Measurements from ENCODE around the gene ADGRG7. TPM values are rescaled to one million over a fixed set of nuclear protein-coding genes. Genes with fewer than 3 reads are reported as not detected.
"Not testable (repeated sequence)": the region's sequence is repeated elsewhere in the genome, so short reads cannot be mapped to it uniquely, and the experiment has no call there.

Gene ADGRG7
- total RNA-seq, 1 experiment from 2014 or later, result not detected

DNA sequence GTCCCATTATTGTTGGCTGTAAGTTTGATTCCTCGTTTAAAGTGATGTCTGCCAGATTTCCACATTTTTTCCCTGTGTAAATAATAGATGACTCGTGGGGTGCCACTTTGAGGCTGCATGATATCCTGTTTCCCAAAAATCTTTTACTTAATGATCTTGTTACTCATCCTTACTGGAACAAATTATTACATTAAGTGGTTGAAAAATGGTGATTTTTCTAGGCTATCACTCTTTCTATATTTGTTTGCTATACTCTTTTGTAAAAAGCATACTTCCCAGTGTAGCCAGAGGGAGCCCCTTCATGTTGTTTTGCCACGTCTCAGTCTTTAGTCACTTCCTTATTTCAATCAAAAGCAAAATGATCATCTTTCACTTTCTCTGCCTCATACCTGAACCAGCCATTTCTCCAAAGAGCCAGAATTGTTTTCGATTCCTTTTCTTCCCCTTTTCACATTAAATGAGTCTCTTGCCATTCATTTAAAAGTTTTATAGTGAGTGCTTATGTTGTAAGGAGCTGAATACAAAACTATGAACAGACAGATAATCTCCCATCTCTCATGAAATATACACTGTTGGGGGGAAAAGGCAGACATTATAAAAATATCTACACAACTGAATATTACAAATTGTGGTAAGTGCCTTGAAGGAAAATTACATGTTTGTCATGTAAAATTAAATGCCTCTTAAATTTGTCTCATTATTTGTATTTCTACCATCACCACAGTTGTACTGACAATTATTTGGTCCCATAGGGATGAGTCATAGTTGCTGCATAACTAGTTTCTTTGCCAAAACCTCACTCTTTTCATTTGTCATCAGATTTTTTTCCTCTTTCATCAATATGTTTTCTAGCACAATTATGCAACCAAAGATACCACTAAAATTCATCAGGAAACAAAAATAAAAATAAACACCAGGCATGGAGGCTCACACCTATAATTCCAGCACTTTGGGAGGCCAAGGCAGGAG is 41.5 kb downstream of the ADGRG7 start:
- Histone ChIP-seq H3K9me3 (replicated peaks) (no peaks in the 10 kb centered on the region), H3K36me3 (no peaks in the 10 kb centered on the region), H3K27me3 (no peaks in the 10 kb centered on the region), H3K4me3 (no peak overlapping the region), H3K27ac (no peak overlapping the region), H3K4me1 (peaks cover 10% of the 10 kb centered on the region; the same call in 1 of the 2 replicates)
- DNase-seq, result peak in 1 of 2 experiments; percentile 16

GRCh38 chr3:100653604-100654294 is 44.3 kb downstream of the ADGRG7 start:
- no peaks in the 10 kb centered on the region for H3K36me3 ChIP-seq
- H3K27me3 ChIP-seq, result no peaks in the 10 kb centered on the region

DNA sequence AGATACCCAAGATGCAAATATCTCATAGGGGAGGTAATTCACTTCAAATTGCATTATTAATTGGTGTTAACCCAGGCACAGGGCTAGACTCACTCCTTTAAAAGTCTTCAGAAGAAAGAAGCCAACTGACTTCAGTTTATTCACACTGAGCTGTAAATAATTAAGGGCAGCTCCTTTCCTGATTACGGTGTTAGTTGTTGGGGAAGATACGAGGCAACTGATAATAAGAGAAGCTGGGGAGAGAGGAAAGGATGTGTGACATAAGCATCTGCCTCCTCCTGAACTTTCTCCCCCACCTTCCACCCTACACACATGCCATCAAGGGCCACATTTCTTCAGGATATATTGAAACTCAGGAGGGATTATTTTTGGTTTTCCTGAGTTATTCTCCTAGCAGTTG is 47.5 kb downstream of the ADGRG7 start:
- Histone ChIP-seq H3K4me1 (no peaks in the 10 kb centered on the region), H3K27me3 (no peaks in the 10 kb centered on the region), H3K4me3 (no peak overlapping the region), H3K27ac (no peak overlapping the region), H3K9me3 (replicated peaks) (no peaks in the 10 kb centered on the region), H3K36me3 (no peaks in the 10 kb centered on the region)
- no peak for DNase-seq

More at GRCh38 chr3:100653604-100654294, 44.3 kb downstream of the ADGRG7 start:
- no peak for DNase-seq
- peaks cover 10% of the 10 kb centered on the region; the same call in 1 of the 2 replicates for H3K4me1 ChIP-seq
- H3K27ac ChIP-seq, result no peak overlapping the region
- H3K4me3 ChIP-seq, result no peak overlapping the region
- H3K9me3 ChIP-seq (replicated peaks), result no peaks in the 10 kb centered on the region

- DNase-seq; H3K27me3 ChIP-seq; H3K4me1 ChIP-seq; H3K27ac ChIP-seq; H3K9me3 ChIP-seq (replicated peaks); H3K36me3 ChIP-seq; H3K4me3 ChIP-seq: not testable (repeated sequence)
Measured at GRCh38 chr3:100661294-100661693, 51.9 kb downstream of the ADGRG7 start.

GRCh38 chr3:100662113-100662823 is 52.9 kb downstream of the ADGRG7 start:
- Histone ChIP-seq H3K4me1 (no peaks in the 10 kb centered on the region), H3K27me3 (no peaks in the 10 kb centered on the region), H3K4me3 (no peak overlapping the region), H3K27ac (no peak overlapping the region), H3K36me3 (no peaks in the 10 kb centered on the region), H3K9me3 (replicated peaks) (no peaks in the 10 kb centered on the region)
- DNase-seq, result no peak

DNA sequence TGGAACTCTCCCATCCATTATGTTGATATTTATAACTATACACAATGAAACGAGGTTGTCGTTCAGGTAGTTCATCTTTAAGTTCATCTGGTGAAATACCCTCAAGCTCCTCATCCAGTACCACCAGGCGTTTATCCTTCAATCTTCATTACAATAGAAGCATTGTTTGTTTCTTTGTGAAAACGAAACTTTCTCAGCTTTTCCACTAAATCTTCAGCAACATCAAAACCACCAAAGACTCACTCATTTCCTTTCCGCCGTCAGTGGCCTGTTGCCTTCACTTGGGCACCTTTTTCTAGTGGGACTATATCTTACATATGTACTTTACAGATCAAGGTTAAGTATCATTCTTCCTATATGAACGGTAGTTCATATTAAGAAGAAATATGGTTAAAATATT is 55.8 kb downstream of the ADGRG7 start:
- Histone ChIP-seq H3K4me3 (peak overlapping the region; percentile 17; the same call in 1 of the 2 replicates), H3K9me3 (replicated peaks) (0 out of 2 replicates have a peak, but pooled peaks cover 2% of the 10 kb centered on the region), H3K27me3 (no peaks in the 10 kb centered on the region), H3K36me3 (no peaks in the 10 kb centered on the region), H3K27ac (no peak overlapping the region), H3K4me1 (no peaks in the 10 kb centered on the region)
- DNase-seq, result peak in 1 of 2 experiments; percentile 16

DNA sequence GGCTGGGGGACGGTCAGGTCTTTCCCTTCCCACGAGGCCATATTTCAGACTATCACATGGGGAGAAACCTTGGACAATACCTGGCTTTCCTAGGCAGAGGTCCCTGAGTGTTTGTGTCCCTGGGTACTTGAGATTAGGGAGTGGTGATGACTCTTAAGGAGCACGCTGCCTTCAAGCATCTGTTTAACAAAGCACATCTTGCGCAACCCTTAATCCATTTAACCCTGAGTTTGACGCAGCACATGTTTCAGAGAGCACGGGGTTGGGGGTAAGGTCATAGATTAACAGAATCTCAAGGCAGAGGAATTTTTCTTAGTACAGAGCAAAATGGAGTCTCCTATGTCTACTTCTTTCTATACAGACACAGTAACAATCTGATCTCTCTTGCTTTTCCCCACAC is 57.3 kb downstream of the ADGRG7 start:
- H3K4me1 ChIP-seq, H3K27me3 ChIP-seq, H3K4me3 ChIP-seq, H3K36me3 ChIP-seq, DNase-seq, H3K27ac ChIP-seq: not testable (repeated sequence)
- peaks cover 11% of the 10 kb centered on the region; the same call in 1 of the 2 replicates for H3K9me3 ChIP-seq (replicated peaks)

DNA sequence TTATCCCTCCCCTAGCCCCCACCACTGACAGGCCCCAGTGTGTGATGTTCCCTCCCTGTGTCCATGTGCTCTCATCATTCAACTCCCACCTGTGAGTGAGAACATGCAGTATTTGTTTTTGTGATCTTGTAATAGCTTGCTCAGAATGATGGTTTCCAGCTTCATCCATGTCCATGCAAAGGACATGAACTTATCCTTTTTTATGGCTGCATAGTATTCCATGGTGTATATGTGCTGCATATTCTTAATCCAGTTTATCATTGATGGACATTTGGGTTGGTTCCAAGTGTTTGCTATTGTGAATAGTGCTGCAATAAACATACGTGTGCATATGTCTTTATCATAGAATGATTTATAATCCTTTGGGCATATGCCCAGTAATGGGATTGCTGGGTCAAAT is 57.9 kb downstream of the ADGRG7 start:
- H3K27me3 ChIP-seq, H3K4me1 ChIP-seq, H3K4me3 ChIP-seq, DNase-seq, H3K36me3 ChIP-seq, H3K27ac ChIP-seq: not testable (repeated sequence)
- H3K9me3 ChIP-seq (replicated peaks), result peaks cover 11% of the 10 kb centered on the region; the same call in 1 of the 2 replicates

- H3K4me3 ChIP-seq, H3K4me1 ChIP-seq, H3K36me3 ChIP-seq, DNase-seq, H3K27ac ChIP-seq, H3K27me3 ChIP-seq: not testable (repeated sequence)
- H3K9me3 ChIP-seq (replicated peaks), result peaks cover 11% of the 10 kb centered on the region; the same call in 1 of the 2 replicates
Measured at GRCh38 chr3:100670995-100671394, 61.6 kb downstream of the ADGRG7 start.

DNA sequence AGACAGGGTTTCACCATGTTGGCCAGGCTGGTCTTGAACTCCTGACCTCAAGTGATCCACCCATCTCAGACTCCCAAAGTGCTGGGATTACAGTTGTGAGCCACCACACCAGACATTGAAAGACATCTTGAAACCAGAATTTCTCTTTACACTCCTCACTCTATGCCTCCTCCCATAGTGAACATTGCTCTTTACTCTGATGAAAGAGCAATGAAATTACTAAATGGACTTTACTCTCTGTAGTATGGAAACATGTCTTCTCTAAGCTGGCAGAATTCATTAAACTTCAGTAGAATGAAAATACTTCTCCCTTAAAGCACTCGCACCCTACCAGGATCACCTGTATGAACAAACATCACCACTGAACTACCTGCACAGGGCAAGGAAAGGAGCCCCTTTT is 72.1 kb downstream of the ADGRG7 start:
- H3K36me3 ChIP-seq, result no peaks in the 10 kb centered on the region
- no peak for DNase-seq
- no peak overlapping the region for H3K27ac ChIP-seq
- H3K4me1 ChIP-seq, result no peaks in the 10 kb centered on the region
- H3K27me3 ChIP-seq, result no peaks in the 10 kb centered on the region
- H3K4me3 ChIP-seq, result no peak overlapping the region
- peaks cover 2% of the 10 kb centered on the region; the same call in 1 of the 2 replicates for H3K9me3 ChIP-seq (replicated peaks)

GRCh38 chr3:100682056-100682853 is 72.9 kb downstream of the ADGRG7 start:
- Histone ChIP-seq H3K4me3 (no peak overlapping the region), H3K9me3 (replicated peaks) (peaks cover 2% of the 10 kb centered on the region; the same call in 1 of the 2 replicates), H3K27ac (no peak overlapping the region)

DNA sequence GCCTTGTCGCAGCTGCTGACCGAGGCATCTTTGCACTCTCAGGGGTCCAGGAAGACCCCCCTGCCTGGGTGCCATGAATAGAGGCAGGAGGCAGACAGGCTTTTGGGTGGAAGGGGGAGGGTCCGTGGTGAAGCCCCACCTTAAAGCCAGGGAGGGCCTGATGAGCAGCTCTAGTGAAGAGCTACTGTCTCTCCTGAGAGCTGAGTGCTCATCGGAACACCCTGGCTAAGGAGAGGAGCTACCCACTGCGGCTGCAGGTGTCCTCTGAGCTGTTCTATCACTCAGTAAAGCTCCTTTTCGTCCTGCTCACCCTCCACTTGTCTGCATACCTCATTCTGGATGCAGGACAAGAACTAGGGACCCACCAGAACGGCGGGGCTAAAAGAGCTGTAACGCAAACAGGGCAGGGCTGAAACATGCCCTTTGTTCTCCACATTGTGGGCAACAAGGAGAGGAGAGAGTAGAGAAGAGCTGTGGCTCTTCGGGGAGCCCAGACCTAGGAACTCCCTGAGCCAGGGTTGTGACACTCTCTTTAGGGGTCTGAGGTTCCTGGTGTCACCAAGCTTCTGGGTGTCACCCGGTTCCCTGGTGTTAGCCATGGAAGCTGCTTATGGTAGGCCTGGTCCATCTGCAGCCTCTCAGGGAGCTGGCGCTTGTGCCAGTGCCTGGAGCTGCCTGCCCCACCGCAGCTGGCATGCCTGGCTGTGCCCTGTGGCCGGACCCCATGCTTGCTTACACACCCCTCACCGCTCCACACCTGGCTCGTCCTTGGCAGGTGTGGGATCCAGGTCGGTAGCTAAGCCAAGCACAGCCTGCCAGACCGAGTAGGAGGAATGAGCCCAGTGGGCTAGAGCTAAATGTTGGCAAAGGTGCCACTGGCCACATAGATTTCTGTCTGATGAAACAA is 73.7 kb downstream of the ADGRG7 start:
- Histone ChIP-seq H3K4me3 (no peak overlapping the region), H3K27me3 (no peaks in the 10 kb centered on the region), H3K36me3 (no peaks in the 10 kb centered on the region), H3K4me1 (no peaks in the 10 kb centered on the region), H3K27ac (no peak overlapping the region), H3K9me3 (replicated peaks) (peaks cover 2% of the 10 kb centered on the region; the same call in 1 of the 2 replicates)
- no peak for DNase-seq

More at GRCh38 chr3:100682056-100682853, 72.9 kb downstream of the ADGRG7 start:
- Histone ChIP-seq H3K27me3 (no peaks in the 10 kb centered on the region), H3K36me3 (no peaks in the 10 kb centered on the region), H3K4me1 (no peaks in the 10 kb centered on the region)
- DNase-seq, result no peak

GRCh38 chr3:100693225-100693624 is 83.8 kb downstream of the ADGRG7 start:
- H3K27me3 ChIP-seq, result no peaks in the 10 kb centered on the region
- no peak overlapping the region for H3K27ac ChIP-seq
- peaks cover 24% of the 10 kb centered on the region for H3K4me1 ChIP-seq
- no peak for DNase-seq
- H3K4me3 ChIP-seq, result no peak overlapping the region
- H3K36me3 ChIP-seq, result no peaks in the 10 kb centered on the region
- 0 out of 2 replicates have a peak, but pooled peaks cover 3% of the 10 kb centered on the region for H3K9me3 ChIP-seq (replicated peaks)

Measured in SJCRH30 (cell line).